Prostate gland (tissue), 2 donors: ENCODE data around the gene SCLT1.

Source experiments
- CTCF ChIP-seq, 4 experiments: fragments of 200-600 bp in 2 of 4; fragments of 450-650 bp in 2 of 4; sonication (generic) in 2 of 4; IDR thresholded peaks; 1 replicate in 3 of 4; 2 replicates in 1 of 4; pipeline ENCODE4 v1.5.1; 2016 to 2019; ENCODE audit warnings: antibody characterized with exemption in 4 of 4, mild to moderate bottlenecking in 2 of 4, moderate library complexity in 2 of 4
- POLR2A ChIP-seq: fragments of 450-650 bp; IDR thresholded peaks from one replicate; pipeline ENCODE4 v1.6.1; 2016; ENCODE audit warnings: antibody characterized with exemption, mild to moderate bottlenecking

- TF ChIP-seq CTCF (IDR thresholded peaks at IDR 0.05) (no peak), POLR2A (no peak)
These were observed 213.4 kb downstream of the SCLT1 start for GRCh38 chr4:128879971-128880370.
